Gastroesophageal sphincter (tissue), 3 donors: Measurements from ENCODE around the gene KCTD12.

Experiments
- EP300 ChIP-seq: sonication (generic); formaldehyde crosslinking; IDR thresholded peaks from one replicate; pipeline ENCODE4 v1.6.1; 2017; ENCODE audit warnings: antibody characterized with exemption, mild to moderate bottlenecking
- POLR2A ChIP-seq, 2 donors: fragments of 450-650 bp; IDR thresholded peaks; one replicate each; pipeline ENCODE4 v1.6.1; 2017; ENCODE audit warnings: antibody characterized with exemption in 2 of 2, mild to moderate bottlenecking in 2 of 2, moderate library complexity in 1 of 2
- TF ChIP-seq, protein P1 (sequence below), 4 experiments: fragments of 200-600 bp in 2 of 4; fragments of 450-650 bp in 2 of 4; sonication (generic) in 1 of 4; IDR thresholded peaks; one replicate each; pipeline ENCODE4 v1.5.1; 2017 to 2019; ENCODE audit warnings: antibody characterized with exemption in 4 of 4, mild to moderate bottlenecking in 2 of 4, moderate library complexity in 2 of 4

DNA sequence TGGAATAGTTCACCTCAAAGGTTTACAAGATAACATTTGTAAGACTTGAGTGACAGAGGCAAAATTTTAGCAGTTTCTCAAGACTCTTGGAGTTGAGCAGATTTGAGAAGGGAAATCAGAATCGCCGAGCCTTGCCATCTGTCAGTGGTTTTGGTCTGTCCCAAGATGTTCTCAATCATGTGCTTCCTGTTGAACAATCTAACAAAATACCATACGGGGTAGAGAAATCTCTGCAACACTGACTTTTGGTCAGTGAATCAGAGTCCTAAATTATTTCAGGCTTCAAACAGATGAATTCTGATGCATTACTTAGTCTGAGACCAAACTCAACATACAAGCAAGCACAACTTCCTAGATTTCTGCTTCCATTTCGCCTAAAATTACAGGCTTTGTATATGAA is 3.8 kb downstream of the KCTD12 start:
- TF ChIP-seq, protein P1, sequence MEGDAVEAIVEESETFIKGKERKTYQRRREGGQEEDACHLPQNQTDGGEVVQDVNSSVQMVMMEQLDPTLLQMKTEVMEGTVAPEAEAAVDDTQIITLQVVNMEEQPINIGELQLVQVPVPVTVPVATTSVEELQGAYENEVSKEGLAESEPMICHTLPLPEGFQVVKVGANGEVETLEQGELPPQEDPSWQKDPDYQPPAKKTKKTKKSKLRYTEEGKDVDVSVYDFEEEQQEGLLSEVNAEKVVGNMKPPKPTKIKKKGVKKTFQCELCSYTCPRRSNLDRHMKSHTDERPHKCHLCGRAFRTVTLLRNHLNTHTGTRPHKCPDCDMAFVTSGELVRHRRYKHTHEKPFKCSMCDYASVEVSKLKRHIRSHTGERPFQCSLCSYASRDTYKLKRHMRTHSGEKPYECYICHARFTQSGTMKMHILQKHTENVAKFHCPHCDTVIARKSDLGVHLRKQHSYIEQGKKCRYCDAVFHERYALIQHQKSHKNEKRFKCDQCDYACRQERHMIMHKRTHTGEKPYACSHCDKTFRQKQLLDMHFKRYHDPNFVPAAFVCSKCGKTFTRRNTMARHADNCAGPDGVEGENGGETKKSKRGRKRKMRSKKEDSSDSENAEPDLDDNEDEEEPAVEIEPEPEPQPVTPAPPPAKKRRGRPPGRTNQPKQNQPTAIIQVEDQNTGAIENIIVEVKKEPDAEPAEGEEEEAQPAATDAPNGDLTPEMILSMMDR (IDR thresholded peaks at IDR 0.05): no peak
- TF ChIP-seq EP300 (no peak), POLR2A (IDR thresholded peaks at IDR 0.05) (no peak)
